ENCODE results near the gene UBASH3B. TPM values are rescaled to one million over a fixed set of nuclear protein-coding genes. Genes with fewer than 3 reads are reported as not detected.

UBASH3B gene
- total RNA-seq, 1 experiment from 2014 or later, result 8.0 TPM

GRCh38 chr11:122785031-122785541 is 129.6 kb downstream of the UBASH3B start:
- no peak overlapping the region for H3K9ac ChIP-seq (ENCODE audit: extremely low read depth, insufficient read length, low read length)
- TF ChIP-seq CTCF (conservative IDR thresholded peaks at IDR 0.05), result no peak
- H2BK15ac ChIP-seq (ENCODE audit: low read depth, low read length), result no peak overlapping the region
- H4K20me1 ChIP-seq (ENCODE audit: control insufficient read depth, insufficient read depth, insufficient read length), result no peaks in the 10 kb centered on the region
- H3T11ph ChIP-seq (ENCODE audit: low read length), result no peak overlapping the region
- Mint-ChIP-seq H3K27me3 (ENCODE audit: low read depth) (no peaks in the 10 kb centered on the region), H3K4me1 (peaks cover 15 to 23% of the 10 kb centered on the region in 2 experiments), H3K36me3 (ENCODE audit: insufficient read depth in 1 of 3, low read depth in 3 of 3) (no peaks in the 10 kb centered on the region; a peak in 1 of 7 replicates), H3K27ac (no peak overlapping the region), H3K4me3 (no peak overlapping the region), H3K9me3 (no peaks in the 10 kb centered on the region)
- WGBS (ENCODE audit: extremely low coverage, insufficient read length, low lambda C conversion rate), result no CpG with 5 or more reads among the region's 13 CpGs
- no peak overlapping the region for H3K56ac ChIP-seq (ENCODE audit: insufficient read length, low read depth, low read length)
- no peaks in the 10 kb centered on the region for H3K23me2 ChIP-seq (ENCODE audit: insufficient read length, low read depth, low read length, poor library complexity, severe bottlenecking)
- no peaks in the 10 kb centered on the region for H3K4me1 ChIP-seq (ENCODE audit: insufficient read depth, low read length)
- no peak overlapping the region for H3K23ac ChIP-seq (ENCODE audit: insufficient read length, low read depth, low read length)
- no peak overlapping the region for H2AK5ac ChIP-seq (ENCODE audit: insufficient read length, low read length)
- no peak overlapping the region for H3K18ac ChIP-seq (ENCODE audit: insufficient read length, low read depth, low read length)
- no peak overlapping the region for H4K91ac ChIP-seq (ENCODE audit: insufficient read length, low read depth, low read length)
- no peaks in the 10 kb centered on the region for H3K27me3 ChIP-seq (ENCODE audit: insufficient read depth, low read length)
- no peak overlapping the region for H3K14ac ChIP-seq (ENCODE audit: insufficient read depth, low read length)
- no peaks in the 10 kb centered on the region for H3K79me1 ChIP-seq (ENCODE audit: insufficient read depth, low read depth, low read length, poor library complexity, severe bottlenecking)
- no peak overlapping the region for H4K8ac ChIP-seq (replicated peaks; ENCODE audit: insufficient read length, low read depth, low read length)
- no peaks in the 10 kb centered on the region for H3K9me3 ChIP-seq (ENCODE audit: control insufficient read depth, low read depth, low read length)
- no peak overlapping the region for H2AFZ ChIP-seq (ENCODE audit: low read length)
- H2BK120ac ChIP-seq (ENCODE audit: low read depth, low read length, poor library complexity, severe bottlenecking), result no peak overlapping the region
- H4K5ac ChIP-seq (ENCODE audit: insufficient read length, low read depth, low read length), result no peak overlapping the region
- H2BK12ac ChIP-seq (ENCODE audit: insufficient read length, low read depth, low read length), result no peak overlapping the region
- no peaks in the 10 kb centered on the region for H3K79me2 ChIP-seq (ENCODE audit: insufficient read depth, low read length)
- no peak overlapping the region for H2BK5ac ChIP-seq (ENCODE audit: insufficient read length, low read length)
- no peak overlapping the region for H3K4ac ChIP-seq (ENCODE audit: low read depth, low read length)
- no peak overlapping the region for H3K4me2 ChIP-seq (ENCODE audit: insufficient read depth, insufficient read length, low read length)
- no peak overlapping the region for H3K27ac ChIP-seq (ENCODE audit: insufficient read length, low read depth, low read length)
- DNase-seq, result no peak
- H2BK20ac ChIP-seq (ENCODE audit: low read depth, low read length, poor library complexity, severe bottlenecking), result no peak overlapping the region
